B cell (primary cell): Measurements from ENCODE around the gene FAM222A. TPM values are rescaled to one million over a fixed set of nuclear protein-coding genes. Genes with fewer than 3 reads are reported as not detected.

Experiments used
- ATAC-seq: fragments of 200-7000 bp; cut with Tn5 transposase; one replicate; pipeline ENCODE4 v1.10.0; 2021; ENCODE audit warnings: low read depth, mild to moderate bottlenecking, moderate number of reproducible peaks, moderate library complexity
- CTCF ChIA-PET: fragments of 350-600 bp; sonication (Branson Sonifier 250); formaldehyde crosslinking; loops from one replicate; lab custom pipeline; 2021; ENCODE audit warnings: antibody characterized with exemption, inconsistent platforms; lab: Charles Lee
- POLR2A ChIA-PET: fragments of 350-600 bp; sonication (Branson Sonifier 250); formaldehyde crosslinking; loops from one replicate; lab custom pipeline; 2021; ENCODE audit warnings: antibody characterized with exemption; lab: Charles Lee
- DNase-seq: peaks from one replicate; pipeline ENCODE4 v3.0.0; 2013
- H2AFZ ChIP-seq: 2 replicates; pipeline ENCODE4 v1.6.1; 2012; ENCODE audit warnings: mild to moderate bottlenecking, low read depth, low read length; ENCODE audit not compliant: insufficient read depth, poor library complexity, severe bottlenecking
- H3K27ac ChIP-seq, 2 donors: 1 replicate in 1 of 2; 2 replicates in 1 of 2; pipeline ENCODE4 v1.5.1; 2012 to 2013; ENCODE audit warnings: low read length in 2 of 2, mild to moderate bottlenecking in 2 of 2, moderate library complexity in 1 of 2
- H3K27me3 ChIP-seq, 4 experiments: fragments of 200-600 bp in 1 of 4; sonication (generic) in 1 of 4; replicated peaks in 1 of 4; 1 replicate in 2 of 4; 2 replicates in 2 of 4; pipeline versions ENCODE4 v1.6.1 to v1.7.0; 2013 to 2016; ENCODE audit warnings: low read length in 3 of 4, mild to moderate bottlenecking in 2 of 4, mixed read lengths in 1 of 4, moderate library complexity in 1 of 4; ENCODE audit not compliant: insufficient read depth in 4 of 4, control insufficient read depth in 3 of 4; ENCODE audit errors: control extremely low read depth in 1 of 4
- H3K36me3 ChIP-seq, 2 experiments: replicated peaks in 1 of 2; 1 replicate in 1 of 2; 2 replicates in 1 of 2; pipeline versions ENCODE4 v1.6.1 to v1.7.1; 2013; ENCODE audit warnings: low read length in 1 of 2; ENCODE audit not compliant: insufficient read depth in 2 of 2, control insufficient read depth in 1 of 2; ENCODE audit errors: control extremely low read depth in 1 of 2, extremely low read depth in 1 of 2
- H3K4me1 ChIP-seq, 2 donors: fragments of 200-600 bp in 1 of 2; sonication (generic) in 1 of 2; 1 replicate in 1 of 2; 2 replicates in 1 of 2; pipeline versions ENCODE4 v1.5.1 to v1.6.1; 2013 to 2017; ENCODE audit warnings: low read length in 2 of 2; ENCODE audit not compliant: control insufficient read depth in 2 of 2, insufficient read depth in 2 of 2
- H3K4me2 ChIP-seq: replicated peaks from 2 replicates; pipeline ENCODE3; 2012; ENCODE audit warnings: mild to moderate bottlenecking, low read depth, low read length; ENCODE audit not compliant: poor library complexity, severe bottlenecking
- H3K4me3 ChIP-seq, 5 experiments: fragments of 200-600 bp in 1 of 5; sonication (generic) in 1 of 5; 1 replicate in 3 of 5; 2 replicates in 2 of 5; pipeline versions ENCODE4 v1.5.1 to v1.7.0; 2011 to 2016; ENCODE audit warnings: low read length in 4 of 5, mild to moderate bottlenecking in 4 of 5, low read depth in 2 of 5, control low read depth in 1 of 5, moderate library complexity in 1 of 5; ENCODE audit not compliant: insufficient read depth in 1 of 5; ENCODE audit errors: control extremely low read depth in 1 of 5, extremely low read depth in 1 of 5
- H3K79me2 ChIP-seq: fragments of 200-600 bp; sonication (generic); one replicate; pipeline ENCODE4 v1.6.0; 2016; ENCODE audit warnings: low read length; ENCODE audit not compliant: control insufficient read depth, insufficient read depth
- H3K9ac ChIP-seq: fragments of 200-600 bp; sonication (generic); 2 replicates; pipeline ENCODE4 v1.6.1; 2017; ENCODE audit warnings: mild to moderate bottlenecking, low read length, moderate library complexity
- H3K9me3 ChIP-seq, 3 donors: one replicate each; pipeline versions ENCODE4 v1.6.1 to v1.7.1; 2013; ENCODE audit warnings: low read length in 2 of 3; ENCODE audit not compliant: control insufficient read depth in 2 of 3, insufficient read depth in 1 of 3; ENCODE audit errors: control extremely low read depth in 1 of 3
- H4K20me1 ChIP-seq: 2 replicates; pipeline ENCODE4 v1.6.0; 2012; ENCODE audit warnings: mild to moderate bottlenecking, low read length; ENCODE audit not compliant: insufficient read depth, control insufficient read depth, poor library complexity, severe bottlenecking
- H3K27ac Mint-ChIP-seq: one replicate; pipeline ENCODE4 v1.8.0; 2021; ENCODE audit warnings: mixed read lengths
- H3K27me3 Mint-ChIP-seq: one replicate; pipeline ENCODE4 v1.8.0; 2021; ENCODE audit warnings: mixed read lengths
- H3K4me1 Mint-ChIP-seq: one replicate; pipeline ENCODE4 v1.8.0; 2021; ENCODE audit warnings: mixed read lengths
- H3K4me3 Mint-ChIP-seq: one replicate; pipeline ENCODE4 v1.8.0; 2021; ENCODE audit warnings: mixed read lengths
- H3K9me3 Mint-ChIP-seq: one replicate; pipeline ENCODE4 v1.8.0; 2022; ENCODE audit warnings: mixed read lengths; ENCODE audit not compliant: insufficient read depth
- CTCF ChIP-seq: fragments of 200-600 bp; IDR thresholded peaks from one replicate; pipeline ENCODE4 v1.8.0; 2022; ENCODE audit warnings: antibody characterized with exemption, mild to moderate bottlenecking
- EZH2 ChIP-seq: IDR thresholded peaks from 2 replicates; pipeline ENCODE4 v1.6.1; 2012; ENCODE audit warnings: borderline replicate concordance, low read depth, mild to moderate bottlenecking, moderate library complexity, low read length; ENCODE audit not compliant: insufficient read depth, poor library complexity, severe bottlenecking
- WGBS: methylation state at CpG from one replicate; pipeline ENCODE4 v1.1.5; 2013; ENCODE audit warnings: missing lambda C conversion rate; ENCODE audit not compliant: insufficient coverage; 5-methylcytosine and 5-hydroxymethylcytosine counted together
- intact Hi-C: fragments of 100-400 bp; cut with micrococcal nuclease; formaldehyde crosslinking; loops from one replicate; pipeline ENCODE4 v1.10.0; 2022
- polyA plus RNA-seq: library from polyadenylated mRNA; depleted of rRNA; stranded (reverse); fragments of >200 nt; gene quantifications from 2 replicates; pipeline ENCODE4 v1.2.3, GENCODE V29; 2012
- total RNA-seq, 2 donors: library from RNA; stranded (reverse); fragments of 120-200 nt in 1 of 2; gene quantifications; 1 replicate in 1 of 2; 2 replicates in 1 of 2; pipeline versions ENCODE4 v1.2.3 to v1.2.4, GENCODE V29; 2013 to 2022

FAM222A gene
- total and polyA plus RNA-seq, 2 donors (not counting 1 experiment from before 2014, with no cell fraction given): 0.49 to 4.6 TPM

- H3K27ac Mint-ChIP-seq: no peak overlapping the region
- Histone ChIP-seq H3K9ac (no peak overlapping the region), H3K79me2 (no peaks in the 10 kb centered on the region), H3K27ac (no peak overlapping the region), H4K20me1 (no peaks in the 10 kb centered on the region), H2AFZ (no peak overlapping the region), H3K36me3 (no peaks in the 10 kb centered on the region), H3K4me3 (no peak overlapping the region), H3K9me3 (peaks cover 0 to 6% (median 0%) of the 10 kb centered on the region in 3 donors), H3K27me3 (peaks cover 0 to 12% (median 2%) of the 10 kb centered on the region in 4 experiments), H3K4me2 (no peak overlapping the region), H3K4me1 (no peaks in the 10 kb centered on the region)
- TF ChIP-seq EZH2 (no peak), CTCF (no peak)
- no peaks in the 10 kb centered on the region for H3K9me3 Mint-ChIP-seq
- intact Hi-C loops: no loop called here
- WGBS: no CpG with 5 or more reads among the region's 3 CpGs
- no peak for ATAC-seq
- peaks cover 23% of the 10 kb centered on the region for H3K27me3 Mint-ChIP-seq
- no peaks in the 10 kb centered on the region for H3K4me1 Mint-ChIP-seq
- ChIA-PET CTCF (no interaction called here), POLR2A (no interaction called here)
- no peak overlapping the region for H3K4me3 Mint-ChIP-seq
- no peak for DNase-seq
Observed at GRCh38 chr12:109689426-109689825, 24.2 kb upstream of the FAM222A start.

- Histone ChIP-seq H3K9me3 (peaks cover 0 to 6% (median 0%) of the 10 kb centered on the region in 3 donors), H3K79me2 (no peaks in the 10 kb centered on the region), H3K4me2 (no peak overlapping the region), H3K27ac (no peak overlapping the region), H3K9ac (no peak overlapping the region), H3K27me3 (peaks cover 0 to 15% (median 2%) of the 10 kb centered on the region in 4 experiments), H3K36me3 (no peaks in the 10 kb centered on the region), H3K4me1 (no peaks in the 10 kb centered on the region), H4K20me1 (no peaks in the 10 kb centered on the region), H2AFZ (no peak overlapping the region), H3K4me3 (no peak overlapping the region)
- no peaks in the 10 kb centered on the region for H3K9me3 Mint-ChIP-seq
- ChIA-PET CTCF (no interaction called here), POLR2A (no interaction called here)
- WGBS: no CpG with 5 or more reads among the region's 1 CpG
- DNase-seq (no peak), ATAC-seq (no peak)
- H3K27me3 Mint-ChIP-seq: peaks cover 25% of the 10 kb centered on the region
- H3K4me3 Mint-ChIP-seq: no peak overlapping the region
- intact Hi-C loops: no loop called here
- H3K4me1 Mint-ChIP-seq: no peaks in the 10 kb centered on the region
- no peak for TF ChIP-seq CTCF
- no peak for TF ChIP-seq EZH2
- no peak overlapping the region for H3K27ac Mint-ChIP-seq
Observed at GRCh38 chr12:109693160-109693559, 20.5 kb upstream of the FAM222A start.
